HUES64 (cell line): ENCODE data around the gene GFOD2.

Source experiments
- H3K27ac ChIP-seq: 2 replicates; pipeline ENCODE4 v1.7.0; 2013; ENCODE audit warnings: low read depth, low read length, inconsistent platforms
- H3K27me3 ChIP-seq: 2 replicates; pipeline ENCODE4 v1.6.1; 2013; ENCODE audit warnings: mild to moderate bottlenecking, low read length; ENCODE audit not compliant: insufficient read depth
- H3K36me3 ChIP-seq: 2 replicates; pipeline ENCODE4 v1.6.1; 2013; ENCODE audit warnings: mild to moderate bottlenecking, low read length; ENCODE audit not compliant: insufficient read depth
- H3K4me1 ChIP-seq: 2 replicates; pipeline ENCODE4 v1.6.1; 2013; ENCODE audit warnings: mild to moderate bottlenecking, low read length, moderate library complexity; ENCODE audit not compliant: insufficient read depth
- H3K4me3 ChIP-seq: 2 replicates; pipeline ENCODE4 v1.5.1; 2013; ENCODE audit warnings: mild to moderate bottlenecking, low read length, moderate library complexity
- H3K9ac ChIP-seq: 2 replicates; pipeline ENCODE4 v1.6.1; 2013; ENCODE audit warnings: mild to moderate bottlenecking, low read depth, low read length
- H3K9me3 ChIP-seq: 2 replicates; pipeline ENCODE4 v1.6.1; 2013; ENCODE audit warnings: low read depth, low read length; ENCODE audit not compliant: insufficient read depth
- WGBS: fragments of 150-250, 120-280 bp; methylation state at CpG from one replicate; pipeline ENCODE4 v1.1.7; 2013; ENCODE audit warnings: missing lambda C conversion rate; 5-methylcytosine and 5-hydroxymethylcytosine counted together

The GFOD2 gene

GRCh38 chr16:67657017-67657608 lies 62.0 kb downstream of the GFOD2 start:
- H3K36me3 ChIP-seq: peaks cover 21% of the 10 kb centered on the region
- H3K27me3 ChIP-seq: peaks cover 20% of the 10 kb centered on the region
- H3K9ac ChIP-seq: no peak overlapping the region
- 92% methylated on average over 16 of the region's 16 CpGs for WGBS
- no peak overlapping the region for H3K27ac ChIP-seq
- no peaks in the 10 kb centered on the region for H3K4me1 ChIP-seq
- no peaks in the 10 kb centered on the region for H3K9me3 ChIP-seq
- no peak overlapping the region for H3K4me3 ChIP-seq

DNA sequence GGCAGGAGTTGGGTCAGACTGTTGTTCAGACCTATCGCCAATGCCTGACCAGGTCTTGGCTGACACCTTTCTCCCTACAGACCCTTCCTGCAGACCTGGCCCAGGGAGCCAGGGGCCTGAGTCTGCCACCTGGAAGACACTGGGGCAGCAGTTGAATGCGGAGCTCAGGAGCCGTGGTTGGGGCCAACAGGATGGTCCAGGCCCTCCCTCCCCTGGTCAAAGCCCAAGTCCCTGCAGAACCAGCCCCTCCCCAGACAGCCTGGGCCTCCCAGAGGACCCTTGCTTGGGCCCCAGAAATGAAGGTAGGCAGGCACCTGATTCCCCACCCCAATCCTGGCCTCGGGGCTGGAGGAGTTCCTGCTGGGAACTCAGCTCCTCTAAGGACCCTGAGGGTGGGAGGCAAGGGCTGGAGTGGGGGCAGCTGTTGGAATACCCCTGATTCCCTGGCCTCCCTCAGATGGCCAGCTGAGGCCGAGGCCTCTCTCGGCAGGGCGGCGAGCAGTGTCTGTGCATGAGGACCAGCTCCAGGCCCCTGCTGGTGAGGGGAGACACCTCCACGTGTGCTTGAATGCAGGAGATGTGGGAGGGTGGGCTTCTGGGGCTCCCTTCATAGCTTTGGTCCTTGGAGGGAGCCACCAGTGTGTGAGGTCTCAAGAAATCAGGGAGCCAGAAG lies 62.6 kb downstream of the GFOD2 start:
- Histone ChIP-seq H3K4me3 (no peak overlapping the region), H3K9me3 (no peaks in the 10 kb centered on the region), H3K27ac (no peak overlapping the region), H3K27me3 (peaks cover 20% of the 10 kb centered on the region), H3K4me1 (no peaks in the 10 kb centered on the region), H3K9ac (no peak overlapping the region), H3K36me3 (peaks cover 24% of the 10 kb centered on the region)
- WGBS: 92% methylated on average over 9 of the region's 9 CpGs

GRCh38 chr16:67655363-67655762 lies 63.8 kb downstream of the GFOD2 start:
- Histone ChIP-seq H3K4me3 (no peak overlapping the region), H3K4me1 (no peaks in the 10 kb centered on the region), H3K36me3 (peaks cover 26% of the 10 kb centered on the region), H3K9me3 (no peaks in the 10 kb centered on the region), H3K27me3 (peaks cover 24% of the 10 kb centered on the region), H3K27ac (no peak overlapping the region), H3K9ac (no peak overlapping the region)
- 88% methylated on average over 4 of the region's 4 CpGs for WGBS

DNA sequence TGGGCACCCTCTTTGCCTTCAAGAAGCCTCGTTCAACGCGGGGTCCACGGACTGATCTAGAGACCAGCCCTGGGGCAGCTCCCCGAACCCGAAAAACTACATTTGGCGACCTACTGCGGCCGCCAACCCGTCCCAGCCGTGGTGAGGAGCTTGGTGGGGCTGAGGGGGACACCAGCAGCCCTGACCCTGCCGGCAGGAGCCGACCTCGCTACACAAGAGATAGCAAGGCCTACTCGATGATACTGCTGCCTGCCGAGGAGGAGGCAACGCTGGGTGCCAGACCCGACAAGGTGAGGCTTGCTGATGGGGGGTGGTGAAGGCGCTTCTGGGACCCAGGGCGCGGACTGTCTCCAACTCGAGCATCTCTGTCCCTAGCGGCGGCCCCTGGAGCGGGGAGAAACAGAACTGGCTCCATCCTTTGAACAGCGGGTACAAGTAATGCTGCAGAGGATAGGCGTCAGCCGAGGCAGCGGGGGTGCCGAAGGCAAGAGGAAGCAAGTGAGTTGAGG lies 64.7 kb downstream of the GFOD2 start:
- H3K4me3 ChIP-seq: no peak overlapping the region
- no peaks in the 10 kb centered on the region for H3K9me3 ChIP-seq
- H3K9ac ChIP-seq: no peak overlapping the region
- WGBS: 91% methylated on average over 30 of the region's 30 CpGs
- peaks cover 22% of the 10 kb centered on the region for H3K27me3 ChIP-seq
- H3K4me1 ChIP-seq: no peaks in the 10 kb centered on the region
- H3K36me3 ChIP-seq: peaks cover 31% of the 10 kb centered on the region
- no peak overlapping the region for H3K27ac ChIP-seq

DNA sequence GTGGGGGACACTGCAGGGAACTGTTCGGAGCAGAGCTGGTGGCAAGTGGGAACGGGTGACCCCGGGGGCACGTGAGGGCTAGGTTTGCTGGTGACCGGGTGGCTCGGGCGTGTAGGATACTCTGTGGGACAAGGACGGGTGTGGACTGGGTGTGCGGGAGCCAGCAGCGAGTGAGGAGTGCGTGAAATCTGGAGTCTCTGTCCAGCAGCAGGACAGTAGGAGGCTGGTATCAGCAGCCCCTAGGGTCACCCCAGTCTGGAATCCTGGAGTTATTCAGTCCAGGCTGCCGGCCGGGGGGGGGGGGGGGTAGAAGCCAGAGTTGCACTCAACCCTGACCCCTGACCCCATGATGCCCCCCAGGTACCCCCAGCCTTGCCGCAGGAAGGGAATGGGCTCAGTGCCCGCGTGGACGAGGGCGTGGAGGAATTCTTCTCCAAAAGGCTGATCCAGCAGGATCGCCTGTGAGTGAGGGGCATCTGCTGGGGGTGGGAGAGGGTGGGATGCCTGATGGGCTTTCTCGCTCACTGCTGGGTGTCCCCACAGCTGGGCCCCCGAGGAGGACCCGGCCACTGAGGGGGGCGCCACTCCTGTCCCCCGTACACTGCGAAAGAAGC lies 65.2 kb downstream of the GFOD2 start:
- Histone ChIP-seq H3K36me3 (peaks cover 31% of the 10 kb centered on the region), H3K4me3 (peak overlapping the region; percentile 65), H3K9me3 (no peaks in the 10 kb centered on the region), H3K27me3 (peaks cover 22% of the 10 kb centered on the region), H3K9ac (no peak overlapping the region), H3K4me1 (no peaks in the 10 kb centered on the region), H3K27ac (no peak overlapping the region)
- WGBS: 55% methylated on average over 23 of the region's 25 CpGs

DNA sequence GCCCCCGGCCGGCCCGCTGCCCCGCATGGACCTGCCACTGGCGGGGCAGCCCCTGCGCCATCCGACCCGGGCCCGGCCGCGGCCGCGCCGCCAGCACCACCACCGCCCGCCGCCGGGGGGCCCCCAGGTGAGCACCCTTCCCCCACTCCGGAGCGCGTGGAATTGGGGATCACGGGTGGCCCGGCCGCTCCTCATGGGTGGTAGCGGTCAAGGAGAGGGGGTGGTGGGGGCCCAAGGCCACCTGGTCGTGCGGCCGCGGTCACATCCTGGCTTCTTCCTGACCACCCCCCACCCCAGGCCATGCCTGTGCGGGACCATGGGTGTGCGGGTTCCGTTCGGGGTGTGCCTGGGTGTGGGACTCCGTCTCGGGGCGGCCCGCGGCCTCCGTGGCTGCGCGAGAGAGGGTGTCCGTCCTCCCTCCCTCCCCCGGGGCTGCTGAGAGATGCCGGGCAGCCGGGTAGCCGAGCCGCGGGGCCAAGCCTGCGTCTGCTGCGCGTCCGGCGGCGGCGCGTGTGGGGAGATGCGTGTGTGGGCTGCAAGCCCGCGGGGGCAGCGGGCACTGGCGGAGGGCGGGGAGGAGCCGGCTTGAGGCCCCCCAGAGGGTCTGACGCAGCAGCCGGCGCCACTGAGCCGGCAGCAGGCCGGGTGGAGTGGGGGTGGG lies 65.9 kb downstream of the GFOD2 start:
- Histone ChIP-seq H3K9ac (peak overlapping the region; percentile 60; the same call in 1 of the 2 replicates), H3K9me3 (no peaks in the 10 kb centered on the region), H3K27ac (no peak overlapping the region), H3K4me3 (peak overlapping the region; percentile 65), H3K27me3 (peaks cover 22% of the 10 kb centered on the region), H3K36me3 (peaks cover 29% of the 10 kb centered on the region), H3K4me1 (no peaks in the 10 kb centered on the region)
- WGBS: 2% methylated on average over 60 of the region's 68 CpGs

DNA sequence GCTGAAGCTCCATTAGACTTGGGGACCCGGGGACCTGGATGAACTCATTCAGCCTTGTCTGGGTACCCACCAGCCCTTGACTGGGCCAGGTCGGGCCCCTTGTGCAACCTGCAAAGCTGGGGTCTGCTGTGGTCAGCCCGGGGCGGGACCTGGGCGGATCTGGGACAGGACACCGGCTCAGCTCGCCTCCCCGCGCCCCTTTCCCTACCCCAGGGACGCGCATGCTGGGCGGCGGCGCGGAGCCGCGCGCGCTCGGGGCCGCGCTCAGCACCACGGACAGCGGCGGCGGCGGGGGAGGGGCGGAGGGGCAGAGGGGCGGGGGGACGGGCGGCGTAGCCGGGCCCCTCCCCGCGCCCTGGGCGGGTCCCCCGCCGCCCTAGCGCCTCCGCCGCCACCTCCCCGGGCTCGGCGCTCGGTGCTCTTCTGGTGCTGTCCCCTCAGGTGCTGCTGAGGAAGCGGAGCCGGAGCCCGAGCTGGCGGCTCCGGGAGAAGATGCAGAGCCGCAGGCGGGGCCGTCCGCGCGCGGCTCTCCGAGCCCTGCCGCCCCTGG lies 66.5 kb downstream of the GFOD2 start:
- WGBS: 3% methylated on average over 40 of the region's 59 CpGs
- Histone ChIP-seq H3K36me3 (peaks cover 26% of the 10 kb centered on the region), H3K27me3 (peaks cover 22% of the 10 kb centered on the region), H3K9ac (no peak overlapping the region), H3K9me3 (no peaks in the 10 kb centered on the region), H3K4me1 (no peaks in the 10 kb centered on the region), H3K27ac (no peak overlapping the region), H3K4me3 (peak overlapping the region; percentile 65)

- Histone ChIP-seq H3K4me1 (no peaks in the 10 kb centered on the region), H3K36me3 (peaks cover 20% of the 10 kb centered on the region), H3K9me3 (no peaks in the 10 kb centered on the region), H3K27ac (no peak overlapping the region), H3K27me3 (peaks cover 22% of the 10 kb centered on the region), H3K9ac (no peak overlapping the region), H3K4me3 (no peak overlapping the region)
- WGBS: 90% methylated on average over 4 of the region's 4 CpGs
These were observed 67.3 kb downstream of the GFOD2 start for GRCh38 chr16:67651847-67652246.

DNA sequence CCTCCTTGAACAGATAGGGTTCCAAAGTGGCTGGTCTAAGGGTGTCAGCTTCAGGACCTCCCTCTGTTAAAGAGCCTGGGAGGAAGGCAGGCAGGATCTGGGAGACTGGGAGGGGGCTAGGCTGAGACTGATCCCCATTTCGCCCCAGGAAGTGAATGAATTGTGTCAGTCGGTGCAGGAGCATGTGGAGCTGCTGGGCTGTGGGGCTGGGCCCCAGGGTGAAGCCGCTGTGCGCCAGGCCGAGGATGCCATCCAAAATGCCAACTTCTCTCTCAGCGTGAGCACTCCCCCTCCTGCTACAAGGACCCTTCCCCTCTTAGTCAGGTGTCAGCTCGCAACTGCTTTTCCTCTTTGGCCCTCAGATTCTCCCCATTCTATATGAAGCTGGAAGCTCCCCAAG lies 68.1 kb downstream of the GFOD2 start:
- Histone ChIP-seq H3K9me3 (no peaks in the 10 kb centered on the region), H3K4me3 (no peak overlapping the region), H3K9ac (no peak overlapping the region), H3K27ac (no peak overlapping the region), H3K4me1 (no peaks in the 10 kb centered on the region), H3K36me3 (peaks cover 13% of the 10 kb centered on the region), H3K27me3 (peaks cover 22% of the 10 kb centered on the region)
- 94% methylated on average over 7 of the region's 7 CpGs for WGBS

GRCh38 chr16:67650023-67650422 lies 69.1 kb downstream of the GFOD2 start:
- Histone ChIP-seq H3K4me1 (no peaks in the 10 kb centered on the region), H3K4me3 (no peak overlapping the region), H3K36me3 (peaks cover 9% of the 10 kb centered on the region), H3K9me3 (no peaks in the 10 kb centered on the region), H3K27me3 (peaks cover 22% of the 10 kb centered on the region), H3K27ac (no peak overlapping the region), H3K9ac (no peak overlapping the region)
- WGBS: 91% methylated on average over 8 of the region's 8 CpGs

DNA sequence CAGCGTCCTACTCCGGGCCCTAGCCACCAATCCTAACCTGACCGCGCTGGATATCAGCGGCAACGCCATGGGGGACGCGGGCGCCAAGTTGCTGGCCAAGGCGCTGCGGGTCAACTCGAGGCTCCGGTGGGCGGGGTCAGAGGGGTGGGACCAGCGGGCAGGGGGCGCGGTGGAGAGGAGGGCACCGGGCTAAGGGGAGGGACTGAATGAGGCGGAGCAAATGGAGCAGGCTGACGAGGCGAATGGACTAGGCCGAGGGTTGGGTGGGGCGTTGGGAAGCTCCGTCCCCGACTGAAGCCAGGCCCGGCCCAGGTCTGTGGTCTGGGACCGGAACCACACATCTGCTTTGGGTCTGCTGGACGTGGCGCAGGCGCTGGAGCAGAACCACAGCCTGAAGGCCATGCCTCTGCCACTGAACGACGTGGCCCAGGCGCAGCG lies 69.6 kb downstream of the GFOD2 start:
- no peaks in the 10 kb centered on the region for H3K4me1 ChIP-seq
- H3K27ac ChIP-seq: no peak overlapping the region
- peaks cover 9% of the 10 kb centered on the region for H3K36me3 ChIP-seq
- H3K27me3 ChIP-seq: peaks cover 22% of the 10 kb centered on the region
- H3K4me3 ChIP-seq: no peak overlapping the region
- 78% methylated on average over 34 of the region's 34 CpGs for WGBS
- no peaks in the 10 kb centered on the region for H3K9me3 ChIP-seq
- no peak overlapping the region for H3K9ac ChIP-seq
